WTC11 (cell line): ENCODE data around the gene LCA5L. TPM values are rescaled to one million over a fixed set of nuclear protein-coding genes. Genes with fewer than 3 reads are reported as not detected.

Experiments
- ATAC-seq: fragments of 200-7000 bp; cut with Tn5 transposase; 2 replicates; pipeline ENCODE4 v1.10.0; 2021; ENCODE audit warnings: mild to moderate bottlenecking, moderate library complexity
- CTCF ChIA-PET: fragments of 300-600 bp; sonication (Branson Sonifier 250); formaldehyde crosslinking; loops from one replicate; lab custom pipeline; 2021; ENCODE audit warnings: antibody characterized with exemption; lab: Charles Lee
- POLR2A ChIA-PET: fragments of 350-600 bp; sonication (Branson Sonifier 250); formaldehyde crosslinking; loops from one replicate; lab custom pipeline; 2021; ENCODE audit warnings: antibody characterized with exemption; lab: Charles Lee
- DNase-seq: peaks from one replicate; pipeline ENCODE4 v3.0.0; 2021; ENCODE audit warnings: low spot score
- H3K27ac Mint-ChIP-seq: 2 replicates; pipeline ENCODE4 v1.8.0; 2021; ENCODE audit warnings: mixed read lengths
- H3K27me3 Mint-ChIP-seq: 2 replicates; pipeline ENCODE4 v1.8.0; 2021; ENCODE audit warnings: low read depth, mild to moderate bottlenecking, moderate library complexity, mixed read lengths
- H3K36me3 Mint-ChIP-seq: 2 replicates; pipeline ENCODE4 v1.8.0; 2021; ENCODE audit warnings: mixed read lengths
- H3K4me1 Mint-ChIP-seq: 2 replicates; pipeline ENCODE4 v1.8.0; 2022; ENCODE audit warnings: mixed read lengths
- H3K4me3 Mint-ChIP-seq: 2 replicates; pipeline ENCODE4 v1.8.0; 2021; ENCODE audit warnings: mild to moderate bottlenecking, moderate library complexity, mixed read lengths
- H3K9me3 Mint-ChIP-seq: 2 replicates; pipeline ENCODE4 v1.8.0; 2021; ENCODE audit warnings: mixed read lengths
- EMX1 ChIP-seq: fragments of 250-450 bp; sonication (Bioruptor Pico); IDR thresholded peaks from 2 replicates; pipeline ENCODE4 v1.8.0; 2021; ENCODE audit warnings: mild to moderate bottlenecking
- FOXK1 ChIP-seq: sonication (generic); formaldehyde crosslinking; IDR thresholded peaks from 2 replicates; pipeline ENCODE4 v1.8.0; 2022; ENCODE audit warnings: mild to moderate bottlenecking, moderate library complexity, missing genetic modification reagents
- GABPB1 ChIP-seq: sonication (generic); formaldehyde crosslinking; IDR thresholded peaks from 2 replicates; pipeline ENCODE4 v1.8.1; 2023; ENCODE audit warnings: mild to moderate bottlenecking, missing genetic modification reagents
- MXD4 ChIP-seq: fragments of 250-450 bp; sonication (Bioruptor Pico); IDR thresholded peaks from 2 replicates; pipeline ENCODE4 v1.8.0; 2021; ENCODE audit warnings: mild to moderate bottlenecking, moderate library complexity, borderline replicate concordance
- NR2C2 ChIP-seq: sonication (generic); formaldehyde crosslinking; IDR thresholded peaks from 2 replicates; pipeline ENCODE4 v1.8.0; 2022; ENCODE audit warnings: mild to moderate bottlenecking, missing genetic modification reagents
- RORB ChIP-seq: fragments of 250-450 bp; sonication (Bioruptor Pico); IDR thresholded peaks from 2 replicates; pipeline ENCODE4 v1.9.0; 2021; ENCODE audit warnings: mild to moderate bottlenecking
- SMAD3 ChIP-seq: sonication (generic); formaldehyde crosslinking; IDR thresholded peaks from 2 replicates; pipeline ENCODE4 v1.8.0; 2022; ENCODE audit warnings: missing genetic modification reagents, mild to moderate bottlenecking, borderline replicate concordance
- SOX15 ChIP-seq: fragments of 250-450 bp; sonication (Bioruptor Pico); IDR thresholded peaks from 2 replicates; pipeline ENCODE4 v1.9.0; 2021; ENCODE audit warnings: mild to moderate bottlenecking
- ZBTB21 ChIP-seq: sonication (generic); formaldehyde crosslinking; IDR thresholded peaks from 2 replicates; pipeline ENCODE4 v1.8.1; 2023; ENCODE audit warnings: mild to moderate bottlenecking, missing genetic modification reagents, borderline replicate concordance
- ZNF138 ChIP-seq: sonication (generic); formaldehyde crosslinking; conservative IDR thresholded peaks from 2 replicates; pipeline ENCODE4 v1.8.1; 2022; ENCODE audit warnings: mild to moderate bottlenecking, moderate library complexity, missing genetic modification reagents
- ZNF317 ChIP-seq: sonication (generic); formaldehyde crosslinking; IDR thresholded peaks from 2 replicates; pipeline ENCODE4 v1.8.1; 2023; ENCODE audit warnings: low read depth, mild to moderate bottlenecking, moderate library complexity, missing genetic modification reagents, borderline replicate concordance
- total RNA-seq: library from RNA; stranded (reverse); gene quantifications from 3 replicates; pipeline ENCODE4 v1.2.3, GENCODE V29; 2021
- TF ChIP-seq, protein P1 (sequence below): sonication (generic); formaldehyde crosslinking; conservative IDR thresholded peaks from 2 replicates; pipeline ENCODE4 v1.8.1; 2022; ENCODE audit warnings: mild to moderate bottlenecking, missing genetic modification reagents
- TF ChIP-seq, protein P2 (sequence below): sonication (generic); formaldehyde crosslinking; IDR thresholded peaks from 2 replicates; pipeline ENCODE4 v1.8.1; 2023; ENCODE audit warnings: mild to moderate bottlenecking, missing genetic modification reagents, borderline replicate concordance
- TF ChIP-seq, protein P3 (sequence below): sonication (generic); formaldehyde crosslinking; conservative IDR thresholded peaks from 2 replicates; pipeline ENCODE4 v1.8.1; 2023; ENCODE audit warnings: mild to moderate bottlenecking, low read depth, missing genetic modification reagents, moderate library complexity
- TF ChIP-seq, protein P4 (sequence below): sonication (generic); formaldehyde crosslinking; IDR thresholded peaks from 2 replicates; pipeline ENCODE4 v1.8.1; 2023; ENCODE audit warnings: mild to moderate bottlenecking, missing genetic modification reagents, moderate library complexity
- TF ChIP-seq, protein P5 (sequence below): sonication (generic); formaldehyde crosslinking; IDR thresholded peaks from 2 replicates; pipeline ENCODE4 v1.8.1; 2023; ENCODE audit warnings: mild to moderate bottlenecking, missing genetic modification reagents
- TF ChIP-seq, protein P6 (sequence below): sonication (generic); formaldehyde crosslinking; IDR thresholded peaks from 2 replicates; pipeline ENCODE4 v1.8.1; 2022; ENCODE audit warnings: missing genetic modification reagents, borderline replicate concordance

LCA5L gene
- total RNA-seq, 1 experiment from 2014 or later, result 1.0 TPM

DNA sequence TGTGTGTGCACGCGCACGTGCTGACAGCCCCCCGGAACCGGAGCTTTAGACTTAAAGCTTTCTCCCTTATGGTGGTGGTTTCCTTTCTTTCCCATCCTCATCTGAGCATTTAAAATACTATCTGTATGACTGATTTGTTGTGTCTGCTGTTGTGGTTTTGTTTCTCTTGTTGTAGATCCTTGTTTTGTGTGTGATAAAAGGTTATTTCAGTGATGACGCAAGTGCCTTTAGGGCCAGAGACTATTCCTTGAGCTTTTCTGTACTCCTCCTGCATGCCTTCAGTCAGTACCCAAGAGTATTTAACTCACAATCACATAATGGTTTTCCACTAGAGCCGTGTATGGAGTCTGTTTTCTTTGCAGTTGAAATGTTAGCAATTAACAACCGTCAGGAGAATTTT is 45.4 kb downstream of the LCA5L start:
- no peaks in the 10 kb centered on the region for H3K27me3 Mint-ChIP-seq
- no peak overlapping the region for H3K4me3 Mint-ChIP-seq
- H3K9me3 Mint-ChIP-seq, result peaks cover 2% of the 10 kb centered on the region
- TF ChIP-seq, protein P1, sequence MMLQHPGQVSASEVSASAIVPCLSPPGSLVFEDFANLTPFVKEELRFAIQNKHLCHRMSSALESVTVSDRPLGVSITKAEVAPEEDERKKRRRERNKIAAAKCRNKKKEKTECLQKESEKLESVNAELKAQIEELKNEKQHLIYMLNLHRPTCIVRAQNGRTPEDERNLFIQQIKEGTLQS (CRISPR knock-in tag), result no peak
- TF ChIP-seq EMX1 (CRISPR knock-in tag) (no peak), ZBTB21 (no peak), MXD4 (CRISPR knock-in tag) (no peak), ZNF138 (CRISPR knock-in tag) (no peak), ZNF317 (CRISPR knock-in tag) (no peak), SMAD3 (no peak)
- TF ChIP-seq, protein P2, sequence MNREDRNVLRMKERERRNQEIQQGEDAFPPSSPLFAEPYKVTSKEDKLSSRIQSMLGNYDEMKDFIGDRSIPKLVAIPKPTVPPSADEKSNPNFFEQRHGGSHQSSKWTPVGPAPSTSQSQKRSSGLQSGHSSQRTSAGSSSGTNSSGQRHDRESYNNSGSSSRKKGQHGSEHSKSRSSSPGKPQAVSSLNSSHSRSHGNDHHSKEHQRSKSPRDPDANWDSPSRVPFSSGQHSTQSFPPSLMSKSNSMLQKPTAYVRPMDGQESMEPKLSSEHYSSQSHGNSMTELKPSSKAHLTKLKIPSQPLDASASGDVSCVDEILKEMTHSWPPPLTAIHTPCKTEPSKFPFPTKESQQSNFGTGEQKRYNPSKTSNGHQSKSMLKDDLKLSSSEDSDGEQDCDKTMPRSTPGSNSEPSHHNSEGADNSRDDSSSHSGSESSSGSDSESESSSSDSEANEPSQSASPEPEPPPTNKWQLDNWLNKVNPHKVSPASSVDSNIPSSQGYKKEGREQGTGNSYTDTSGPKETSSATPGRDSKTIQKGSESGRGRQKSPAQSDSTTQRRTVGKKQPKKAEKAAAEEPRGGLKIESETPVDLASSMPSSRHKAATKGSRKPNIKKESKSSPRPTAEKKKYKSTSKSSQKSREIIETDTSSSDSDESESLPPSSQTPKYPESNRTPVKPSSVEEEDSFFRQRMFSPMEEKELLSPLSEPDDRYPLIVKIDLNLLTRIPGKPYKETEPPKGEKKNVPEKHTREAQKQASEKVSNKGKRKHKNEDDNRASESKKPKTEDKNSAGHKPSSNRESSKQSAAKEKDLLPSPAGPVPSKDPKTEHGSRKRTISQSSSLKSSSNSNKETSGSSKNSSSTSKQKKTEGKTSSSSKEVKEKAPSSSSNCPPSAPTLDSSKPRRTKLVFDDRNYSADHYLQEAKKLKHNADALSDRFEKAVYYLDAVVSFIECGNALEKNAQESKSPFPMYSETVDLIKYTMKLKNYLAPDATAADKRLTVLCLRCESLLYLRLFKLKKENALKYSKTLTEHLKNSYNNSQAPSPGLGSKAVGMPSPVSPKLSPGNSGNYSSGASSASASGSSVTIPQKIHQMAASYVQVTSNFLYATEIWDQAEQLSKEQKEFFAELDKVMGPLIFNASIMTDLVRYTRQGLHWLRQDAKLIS, result no peak
- H3K36me3 Mint-ChIP-seq, result peaks cover 14% of the 10 kb centered on the region
- DNase-seq, result no peak
- ATAC-seq, result no peak
- POLR2A ChIA-PET, result interaction anchor here (0.7 kb wide), 1 partner anchor 24 kb away, joined by 3 read pairs; no protein-coding TSS in a partner anchor
- peaks cover 8% of the 10 kb centered on the region; the same call in 1 of the 2 replicates for H3K4me1 Mint-ChIP-seq
- CTCF ChIA-PET, result interaction anchor here (1.3 to 1.5 kb wide), 2 partner anchors 11 to 42 kb away, joined by 3 to 4 read pairs; no protein-coding TSS in a partner anchor
- H3K27ac Mint-ChIP-seq, result peak overlapping the region; percentile 38; the same call in 1 of the 2 replicates

DNA sequence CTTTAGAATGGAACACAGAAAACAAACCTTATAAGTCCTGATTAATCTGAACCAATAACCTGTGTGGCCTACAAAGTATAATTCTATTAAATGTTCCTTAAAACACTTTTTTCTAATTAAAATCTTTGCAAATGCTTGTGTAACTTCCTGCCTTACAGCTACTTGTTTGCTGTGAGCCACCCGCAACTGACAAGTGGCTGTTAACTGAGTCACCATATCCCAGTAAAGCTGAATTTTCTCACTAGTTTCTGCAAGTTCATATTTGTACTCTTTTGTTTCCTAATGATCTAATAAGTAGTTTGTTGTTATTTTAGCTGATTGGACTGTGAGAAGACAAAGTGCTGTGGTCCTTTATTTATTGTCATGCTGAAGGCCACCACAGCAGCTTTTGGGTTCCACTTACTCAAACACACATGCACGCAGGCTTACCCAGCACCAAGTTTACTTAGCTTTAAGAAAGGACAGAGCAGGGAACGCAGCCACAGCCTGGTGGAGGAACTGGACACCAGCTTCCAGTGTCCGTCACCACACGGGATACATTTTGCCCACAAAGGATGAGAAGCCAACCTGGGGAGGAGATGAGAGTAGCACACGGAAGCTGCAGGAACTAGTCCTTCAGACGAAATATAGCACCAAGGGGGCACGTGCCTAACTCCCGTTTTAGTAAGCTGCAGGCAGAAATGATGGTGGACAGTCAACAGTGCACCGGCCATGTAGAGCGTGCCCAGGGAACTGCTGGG is 47.8 kb downstream of the LCA5L start:
- no peak for ATAC-seq
- CTCF ChIA-PET, result interaction anchor here (1.1 to 1.5 kb wide), 2 partner anchors 10 to 44 kb away, joined by 4 to 6 read pairs; no protein-coding TSS in a partner anchor
- Mint-ChIP-seq H3K27me3 (no peaks in the 10 kb centered on the region), H3K4me3 (no peak overlapping the region), H3K9me3 (no peaks in the 10 kb centered on the region), H3K4me1 (peaks cover 8% of the 10 kb centered on the region; the same call in 1 of the 2 replicates), H3K27ac (peak overlapping the region; percentile 59), H3K36me3 (peaks cover 28% of the 10 kb centered on the region)
- POLR2A ChIA-PET, result interaction anchor here (0.8 kb wide), 1 partner anchor 10 kb away, joined by 7 read pairs; no protein-coding TSS in a partner anchor
- TF ChIP-seq, protein P3, sequence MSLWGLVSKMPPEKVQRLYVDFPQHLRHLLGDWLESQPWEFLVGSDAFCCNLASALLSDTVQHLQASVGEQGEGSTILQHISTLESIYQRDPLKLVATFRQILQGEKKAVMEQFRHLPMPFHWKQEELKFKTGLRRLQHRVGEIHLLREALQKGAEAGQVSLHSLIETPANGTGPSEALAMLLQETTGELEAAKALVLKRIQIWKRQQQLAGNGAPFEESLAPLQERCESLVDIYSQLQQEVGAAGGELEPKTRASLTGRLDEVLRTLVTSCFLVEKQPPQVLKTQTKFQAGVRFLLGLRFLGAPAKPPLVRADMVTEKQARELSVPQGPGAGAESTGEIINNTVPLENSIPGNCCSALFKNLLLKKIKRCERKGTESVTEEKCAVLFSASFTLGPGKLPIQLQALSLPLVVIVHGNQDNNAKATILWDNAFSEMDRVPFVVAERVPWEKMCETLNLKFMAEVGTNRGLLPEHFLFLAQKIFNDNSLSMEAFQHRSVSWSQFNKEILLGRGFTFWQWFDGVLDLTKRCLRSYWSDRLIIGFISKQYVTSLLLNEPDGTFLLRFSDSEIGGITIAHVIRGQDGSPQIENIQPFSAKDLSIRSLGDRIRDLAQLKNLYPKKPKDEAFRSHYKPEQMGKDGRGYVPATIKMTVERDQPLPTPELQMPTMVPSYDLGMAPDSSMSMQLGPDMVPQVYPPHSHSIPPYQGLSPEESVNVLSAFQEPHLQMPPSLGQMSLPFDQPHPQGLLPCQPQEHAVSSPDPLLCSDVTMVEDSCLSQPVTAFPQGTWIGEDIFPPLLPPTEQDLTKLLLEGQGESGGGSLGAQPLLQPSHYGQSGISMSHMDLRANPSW (CRISPR knock-in tag), result no peak
- TF ChIP-seq SOX15 (CRISPR knock-in tag), result no peak
- TF ChIP-seq, protein P4, sequence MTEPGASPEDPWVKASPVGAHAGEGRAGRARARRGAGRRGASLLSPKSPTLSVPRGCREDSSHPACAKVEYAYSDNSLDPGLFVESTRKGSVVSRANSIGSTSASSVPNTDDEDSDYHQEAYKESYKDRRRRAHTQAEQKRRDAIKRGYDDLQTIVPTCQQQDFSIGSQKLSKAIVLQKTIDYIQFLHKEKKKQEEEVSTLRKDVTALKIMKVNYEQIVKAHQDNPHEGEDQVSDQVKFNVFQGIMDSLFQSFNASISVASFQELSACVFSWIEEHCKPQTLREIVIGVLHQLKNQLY (CRISPR knock-in tag), result no peak
- TF ChIP-seq NR2C2 (CRISPR knock-in tag), result no peak
- TF ChIP-seq GABPB1 (CRISPR knock-in tag), result no peak
- TF ChIP-seq, protein P1 (CRISPR knock-in tag), result no peak
- TF ChIP-seq FOXK1 (CRISPR knock-in tag), result no peak
- TF ChIP-seq, protein P5, sequence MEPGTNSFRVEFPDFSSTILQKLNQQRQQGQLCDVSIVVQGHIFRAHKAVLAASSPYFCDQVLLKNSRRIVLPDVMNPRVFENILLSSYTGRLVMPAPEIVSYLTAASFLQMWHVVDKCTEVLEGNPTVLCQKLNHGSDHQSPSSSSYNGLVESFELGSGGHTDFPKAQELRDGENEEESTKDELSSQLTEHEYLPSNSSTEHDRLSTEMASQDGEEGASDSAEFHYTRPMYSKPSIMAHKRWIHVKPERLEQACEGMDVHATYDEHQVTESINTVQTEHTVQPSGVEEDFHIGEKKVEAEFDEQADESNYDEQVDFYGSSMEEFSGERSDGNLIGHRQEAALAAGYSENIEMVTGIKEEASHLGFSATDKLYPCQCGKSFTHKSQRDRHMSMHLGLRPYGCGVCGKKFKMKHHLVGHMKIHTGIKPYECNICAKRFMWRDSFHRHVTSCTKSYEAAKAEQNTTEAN (CRISPR knock-in tag), result no peak
- TF ChIP-seq, protein P6, sequence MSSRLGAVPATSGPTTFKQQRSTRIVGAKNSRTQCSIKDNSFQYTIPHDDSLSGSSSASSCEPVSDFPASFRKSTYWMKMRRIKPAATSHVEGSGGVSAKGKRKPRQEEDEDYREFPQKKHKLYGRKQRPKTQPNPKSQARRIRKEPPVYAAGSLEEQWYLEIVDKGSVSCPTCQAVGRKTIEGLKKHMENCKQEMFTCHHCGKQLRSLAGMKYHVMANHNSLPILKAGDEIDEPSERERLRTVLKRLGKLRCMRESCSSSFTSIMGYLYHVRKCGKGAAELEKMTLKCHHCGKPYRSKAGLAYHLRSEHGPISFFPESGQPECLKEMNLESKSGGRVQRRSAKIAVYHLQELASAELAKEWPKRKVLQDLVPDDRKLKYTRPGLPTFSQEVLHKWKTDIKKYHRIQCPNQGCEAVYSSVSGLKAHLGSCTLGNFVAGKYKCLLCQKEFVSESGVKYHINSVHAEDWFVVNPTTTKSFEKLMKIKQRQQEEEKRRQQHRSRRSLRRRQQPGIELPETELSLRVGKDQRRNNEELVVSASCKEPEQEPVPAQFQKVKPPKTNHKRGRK (CRISPR knock-in tag), result no peak
- TF ChIP-seq RORB (CRISPR knock-in tag), result no peak
- no peak for DNase-seq
